HG02981 (cell line): ENCODE results near the gene GHRH.

Source experiments
- ATAC-seq: cut with Tn5 transposase; IDR thresholded peaks from one replicate; pipeline ENCODE4 v1.9.1; 2021; ENCODE audit warnings: mild to moderate bottlenecking, moderate library complexity; ENCODE audit not compliant: unreplicated experiment

GHRH gene

DNA sequence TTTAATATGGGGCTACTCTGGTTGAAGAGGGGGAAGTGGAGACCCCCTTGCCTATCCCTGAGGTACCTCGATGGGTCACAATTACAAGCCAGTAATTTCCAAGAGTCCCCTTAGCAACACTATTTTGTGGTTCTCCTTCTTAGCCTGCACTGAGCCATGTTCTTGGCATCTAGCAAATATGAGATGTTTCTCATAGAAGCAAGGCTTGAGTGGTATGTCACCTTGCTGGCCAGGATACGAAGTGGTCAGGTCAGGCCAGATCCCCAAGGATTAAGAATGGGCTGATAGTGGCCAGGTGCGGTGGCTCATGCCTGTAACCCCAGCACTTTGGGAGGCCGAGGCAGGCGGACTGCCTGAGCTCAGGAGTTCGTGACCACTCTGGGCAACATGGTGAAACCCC lies 2.1 kb upstream of the GHRH start:
- no peak for ATAC-seq

DNA sequence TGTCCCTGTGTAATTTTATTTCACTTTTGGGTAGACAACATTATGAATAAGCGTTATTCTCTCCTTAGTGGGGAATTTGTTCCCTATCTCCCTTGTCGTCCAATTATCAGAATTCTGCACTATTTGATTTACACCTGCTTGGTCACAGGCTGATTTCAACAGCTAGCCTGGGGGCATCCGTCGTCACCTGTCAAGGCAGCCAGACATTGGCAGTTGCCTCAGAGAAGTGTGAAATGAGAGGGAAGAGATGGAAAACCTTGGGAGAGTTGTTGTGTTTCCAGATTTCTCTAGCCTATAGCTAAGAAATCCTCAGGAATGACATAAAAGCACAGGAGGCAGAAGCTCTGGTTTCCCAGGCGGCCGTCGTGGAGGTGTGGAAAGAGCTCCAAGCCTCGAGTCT lies 891 bp upstream of the GHRH start:
- ATAC-seq: no peak

DNA sequence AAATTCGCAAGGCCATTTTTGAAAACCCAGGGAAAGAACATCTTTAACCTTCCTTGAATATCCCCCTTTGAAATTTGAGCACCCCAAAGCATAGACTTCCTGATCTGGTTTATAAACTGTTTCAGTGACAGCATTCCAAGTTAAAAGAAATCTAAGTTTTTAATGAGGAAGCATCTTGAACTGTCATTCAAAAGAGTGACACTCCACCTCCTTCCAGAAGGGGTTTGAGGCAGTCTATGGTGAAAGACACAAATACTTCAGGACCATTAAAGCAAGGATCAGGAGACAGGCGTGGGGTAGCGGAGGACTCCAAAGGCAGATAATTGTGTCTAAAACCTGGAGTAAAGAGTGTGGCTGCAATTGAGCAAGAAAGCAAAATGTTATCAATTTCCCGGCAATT lies 691 bp downstream of the GHRH start:
- no peak for ATAC-seq

DNA sequence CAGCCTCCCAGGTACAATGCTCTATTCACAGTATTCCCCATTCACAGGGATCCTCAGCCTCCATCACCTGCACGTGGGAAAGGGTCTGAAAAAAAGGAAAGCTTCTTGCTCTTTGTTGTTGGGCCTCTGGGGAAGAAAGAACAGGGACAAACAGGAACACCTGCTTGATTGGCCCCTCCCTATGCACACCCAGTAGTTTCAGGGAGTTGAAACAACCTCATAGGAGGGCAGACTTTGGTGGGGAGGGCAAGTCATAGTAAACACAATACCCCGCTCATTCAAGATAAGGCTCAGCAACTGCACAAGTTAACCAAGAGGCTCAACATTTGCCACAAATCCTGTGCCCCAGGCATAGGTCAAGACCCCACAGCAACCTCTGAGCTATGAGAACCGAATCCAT lies 1.7 kb downstream of the GHRH start:
- no peak for ATAC-seq

DNA sequence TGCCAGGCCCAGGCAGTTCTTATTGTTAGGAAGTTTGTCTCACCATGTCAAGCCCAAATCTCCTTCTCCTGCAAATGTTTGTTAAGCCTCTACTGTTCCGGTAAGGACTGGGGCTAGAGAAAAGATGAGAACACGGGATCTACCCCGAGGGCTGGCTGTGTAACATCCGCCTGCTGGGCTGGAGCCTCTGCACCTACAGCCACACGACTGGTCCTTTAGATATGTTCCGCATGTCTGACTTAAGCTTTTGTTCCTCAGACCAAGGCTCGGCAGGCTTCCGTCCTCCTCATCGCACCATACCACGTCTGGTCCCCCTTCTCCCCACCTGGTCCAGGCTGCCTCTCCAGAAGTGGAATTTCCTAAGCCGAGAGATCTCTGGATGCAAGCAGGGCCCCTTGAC lies 2.6 kb downstream of the GHRH start:
- ATAC-seq: no peak

DNA sequence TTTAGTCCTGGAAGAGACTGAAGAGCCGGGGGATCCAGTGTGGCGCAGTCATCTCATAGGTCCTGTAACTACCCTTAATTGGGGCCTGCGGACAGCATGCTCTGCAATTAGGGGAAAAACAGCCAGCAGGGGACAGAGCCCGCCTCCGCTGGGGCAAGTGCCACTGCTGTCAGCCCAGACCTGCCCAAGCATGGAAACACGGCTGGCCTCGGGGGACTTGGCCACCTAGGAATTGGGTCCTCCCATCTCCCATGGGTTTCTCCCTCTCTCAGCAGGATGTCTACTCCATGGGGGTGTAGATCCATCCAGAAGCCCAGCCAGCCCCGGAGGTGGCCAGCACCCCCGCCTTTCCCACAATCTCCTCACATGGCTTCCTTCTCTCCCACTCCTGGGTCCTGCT lies 3.6 kb downstream of the GHRH start:
- no peak for ATAC-seq

DNA sequence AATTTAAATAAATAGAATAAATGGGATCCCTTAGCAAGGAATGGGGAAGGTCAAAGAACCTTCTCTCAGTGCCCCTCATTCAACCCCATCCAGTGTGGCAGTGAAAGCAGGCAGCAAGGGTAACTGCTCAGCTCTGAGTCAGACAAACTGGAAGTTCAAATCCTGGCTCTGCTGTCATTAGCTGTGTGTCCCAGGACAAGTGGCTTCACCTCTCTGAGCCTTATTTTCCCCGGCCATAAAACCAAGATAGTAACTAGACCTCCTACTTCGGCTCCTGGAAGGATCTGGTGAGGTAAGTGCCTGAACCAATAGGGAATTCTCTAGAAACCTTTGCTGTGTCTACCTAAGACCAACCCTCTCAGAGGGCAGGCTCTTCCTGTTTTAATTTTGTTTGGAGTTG lies 4.1 kb downstream of the GHRH start:
- no peak for ATAC-seq

DNA sequence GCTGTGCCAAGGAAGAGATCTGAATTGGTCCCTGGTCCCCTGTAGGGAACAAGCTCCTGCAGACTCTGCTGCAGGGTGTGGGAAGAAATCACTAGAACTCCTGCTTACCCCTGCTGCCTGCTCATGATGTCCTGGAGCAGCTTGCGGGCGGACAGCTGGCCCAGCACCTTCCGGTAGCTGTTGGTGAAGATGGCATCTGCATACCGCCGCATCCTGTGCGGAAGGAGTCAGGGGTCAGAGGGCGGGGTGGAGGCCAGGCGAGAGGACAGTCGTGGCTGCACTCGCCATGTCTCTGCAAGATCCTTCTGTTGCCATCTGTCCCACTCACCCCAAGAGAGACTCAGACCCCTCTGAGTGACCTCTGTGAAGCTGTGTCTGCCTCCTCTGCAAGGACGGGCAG lies 5.3 kb downstream of the GHRH start:
- ATAC-seq: no peak

DNA sequence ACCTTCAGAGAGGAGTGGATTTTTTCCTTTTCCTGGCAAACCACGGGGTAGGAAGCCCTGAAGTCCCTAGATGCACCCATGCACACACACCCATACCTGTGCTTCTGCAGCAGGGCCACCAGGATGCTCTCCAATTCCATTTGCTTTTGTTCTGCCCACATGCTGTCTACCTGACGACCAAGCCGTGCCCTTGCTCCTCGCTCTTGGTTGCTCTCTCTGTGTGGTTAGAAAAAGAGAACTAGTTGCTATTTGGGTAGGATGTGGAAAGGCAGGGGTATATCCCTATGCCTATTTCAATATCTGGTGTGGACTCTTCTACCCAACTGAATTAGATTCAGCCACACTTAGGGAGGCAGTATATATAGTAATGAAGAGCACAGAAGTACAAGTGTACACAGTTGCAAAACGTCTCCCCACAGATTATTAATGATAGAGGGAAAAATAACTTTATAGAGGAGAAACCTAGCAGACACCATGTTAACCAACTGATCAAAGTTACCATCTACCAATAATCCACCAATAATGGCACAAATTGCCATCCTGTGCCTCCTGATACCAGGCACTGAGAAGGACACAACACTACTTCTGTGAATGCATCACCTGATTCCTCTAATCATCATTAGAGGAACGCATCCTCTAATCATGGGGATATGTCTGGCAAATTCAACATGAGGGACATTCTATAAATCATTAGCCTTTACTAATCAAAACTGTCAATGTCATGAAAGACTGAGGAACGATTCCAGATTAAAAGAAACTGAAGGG lies 7.3 kb downstream of the GHRH start:
- no peak for ATAC-seq

DNA sequence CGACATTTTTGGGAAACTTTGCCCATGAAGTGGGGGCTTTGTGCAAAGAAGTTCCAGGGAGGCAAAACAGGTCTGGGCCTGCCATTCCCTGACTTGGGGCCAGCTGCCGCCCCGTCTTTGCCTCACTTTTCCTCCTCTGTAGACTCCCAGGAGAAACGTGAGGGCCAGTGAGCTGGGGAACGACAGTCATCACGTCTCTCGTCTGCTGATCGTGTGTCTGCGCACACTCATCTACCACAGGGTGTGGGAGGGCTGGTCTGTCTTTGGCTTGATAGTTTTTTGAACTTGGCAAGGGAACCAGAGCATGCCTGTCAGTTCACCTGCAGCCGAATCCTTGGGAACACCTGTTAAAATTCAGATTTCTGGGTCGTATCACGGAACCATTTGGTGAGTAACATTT lies 8.5 kb downstream of the GHRH start:
- no peak for ATAC-seq

DNA sequence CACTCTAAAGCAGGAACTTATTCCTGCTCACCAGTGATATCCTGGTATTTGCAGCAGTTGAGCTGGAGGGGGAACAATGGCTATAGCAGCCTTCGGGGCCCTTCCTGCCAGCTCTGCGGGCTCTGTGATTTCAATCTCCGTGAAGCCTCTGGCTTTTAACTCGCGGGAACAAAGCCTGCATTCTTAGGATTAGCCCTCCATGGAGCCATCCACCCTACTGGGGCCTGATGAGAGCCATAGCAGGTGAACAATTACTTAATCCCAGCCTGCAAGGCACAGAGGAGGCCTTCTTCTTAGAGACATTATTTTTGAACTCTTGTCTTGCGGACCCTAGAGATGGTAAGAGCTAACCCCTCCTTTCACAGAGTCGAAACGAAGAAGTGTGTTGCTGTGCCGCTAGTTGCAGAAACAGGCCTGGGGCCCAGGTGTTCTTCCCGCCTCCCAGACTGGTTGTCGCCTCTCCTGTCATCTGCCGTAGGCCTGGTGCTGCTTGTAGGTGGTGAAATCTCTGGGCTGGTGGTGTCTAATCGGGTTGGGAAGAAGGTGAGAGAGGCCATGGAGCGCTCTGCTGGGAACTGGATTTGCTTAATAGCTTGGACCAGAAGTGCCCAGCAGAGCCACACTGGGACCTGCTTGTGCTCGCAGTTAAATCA lies 9.7 kb downstream of the GHRH start:
- no peak for ATAC-seq

DNA sequence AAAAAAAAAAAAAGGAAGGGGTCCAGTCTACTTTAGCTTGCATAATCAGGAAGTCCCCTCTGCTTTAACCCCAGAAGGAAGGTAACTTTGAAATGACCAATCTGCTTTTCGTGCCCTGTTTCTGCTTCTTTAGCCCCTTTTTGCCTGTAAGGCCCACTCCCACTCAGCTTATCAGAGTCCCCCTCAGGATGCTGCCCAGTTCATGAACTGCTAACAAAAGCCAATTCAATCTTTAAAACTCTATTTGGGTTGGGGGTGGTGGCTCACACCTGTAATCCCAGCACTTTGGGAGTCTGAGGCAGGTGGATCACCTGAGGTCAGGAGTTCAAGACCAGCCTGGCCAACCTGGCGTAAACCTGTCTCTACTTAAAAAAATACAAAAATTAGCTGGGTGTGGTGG lies 12.3 kb downstream of the GHRH start:
- ATAC-seq: no peak

DNA sequence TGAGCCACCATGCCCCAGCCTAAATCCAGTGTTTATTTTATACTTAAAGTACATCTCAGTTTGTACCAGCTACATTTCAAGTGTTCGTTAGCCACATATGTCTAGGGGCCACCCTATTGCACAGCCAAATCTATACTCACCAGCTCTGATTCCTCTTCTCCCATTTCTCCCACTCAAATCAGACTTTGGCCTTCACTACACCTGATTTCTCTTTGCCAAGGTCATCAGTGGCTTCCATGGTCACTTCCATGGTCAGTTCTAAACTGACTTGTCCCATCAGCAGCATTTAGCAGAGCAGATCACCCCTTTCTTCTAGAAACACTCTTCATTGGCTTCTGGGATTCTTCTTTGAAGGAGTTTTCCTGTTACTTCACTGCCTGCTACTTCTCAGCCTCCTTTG lies 14.1 kb downstream of the GHRH start:
- ATAC-seq: no peak

DNA sequence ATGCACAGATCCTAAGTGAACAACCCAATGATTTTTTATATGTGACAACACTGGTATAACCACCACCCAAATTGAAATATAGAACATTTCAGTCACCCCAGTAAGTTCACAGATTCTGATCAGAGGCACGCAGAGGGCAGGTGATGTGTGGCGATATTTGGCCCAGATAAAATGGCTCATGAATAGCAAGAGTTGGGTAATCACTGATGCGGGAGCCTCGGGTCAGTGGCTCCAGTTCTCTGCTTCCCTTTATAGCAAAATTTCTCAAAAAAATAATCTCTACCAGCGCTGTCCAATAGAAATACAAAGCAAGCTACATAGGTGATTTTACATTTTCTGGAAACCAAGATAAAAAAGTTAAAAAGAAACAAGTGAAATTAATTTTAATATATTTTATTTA lies 14.9 kb downstream of the GHRH start:
- no peak for ATAC-seq

DNA sequence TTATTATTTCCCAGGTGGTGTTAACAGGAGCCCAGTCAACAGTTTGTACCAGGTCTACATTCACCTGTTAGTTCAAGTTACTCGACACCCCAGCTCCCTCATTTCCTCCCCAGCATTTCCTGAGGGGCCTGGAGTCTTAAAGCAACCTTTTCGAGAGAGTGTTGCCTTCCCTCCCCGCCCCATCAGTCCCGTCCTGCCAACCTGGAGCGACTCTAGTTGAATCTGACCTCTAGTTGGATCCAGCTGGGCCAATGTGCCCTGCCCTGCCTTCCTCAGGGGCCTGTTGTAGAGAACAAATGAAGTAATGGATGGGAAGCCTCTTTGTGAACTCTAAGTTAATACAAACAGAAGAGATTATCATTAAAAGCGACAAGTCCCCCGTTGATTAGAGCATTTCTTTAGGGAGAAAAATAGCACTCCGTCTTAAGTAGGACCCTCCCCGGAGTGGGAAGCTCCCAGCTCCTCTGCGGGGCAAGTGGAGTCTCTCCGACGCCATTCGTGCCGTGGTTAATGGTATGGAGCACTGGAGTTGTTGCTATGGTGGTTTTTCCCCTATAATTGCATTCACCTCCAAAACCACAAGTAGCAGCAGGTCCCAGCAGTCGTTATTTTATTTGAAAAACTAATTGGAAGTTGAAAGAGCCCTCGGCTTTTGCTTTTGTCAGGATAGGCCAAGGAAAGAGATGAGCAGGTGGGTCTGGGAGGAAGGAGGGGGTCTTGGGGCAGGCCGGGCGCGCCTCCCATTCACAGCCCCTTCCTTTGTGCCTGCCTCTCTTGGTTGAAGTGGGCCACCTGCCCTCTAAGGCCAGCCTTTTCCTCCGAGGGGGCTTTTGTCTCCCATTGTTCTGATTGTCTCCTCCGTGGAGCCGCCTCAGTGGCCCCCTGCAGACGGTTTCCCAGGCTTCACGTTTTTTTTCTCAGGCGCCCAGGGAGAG lies 16.1 kb downstream of the GHRH start:
- ATAC-seq: no peak

DNA sequence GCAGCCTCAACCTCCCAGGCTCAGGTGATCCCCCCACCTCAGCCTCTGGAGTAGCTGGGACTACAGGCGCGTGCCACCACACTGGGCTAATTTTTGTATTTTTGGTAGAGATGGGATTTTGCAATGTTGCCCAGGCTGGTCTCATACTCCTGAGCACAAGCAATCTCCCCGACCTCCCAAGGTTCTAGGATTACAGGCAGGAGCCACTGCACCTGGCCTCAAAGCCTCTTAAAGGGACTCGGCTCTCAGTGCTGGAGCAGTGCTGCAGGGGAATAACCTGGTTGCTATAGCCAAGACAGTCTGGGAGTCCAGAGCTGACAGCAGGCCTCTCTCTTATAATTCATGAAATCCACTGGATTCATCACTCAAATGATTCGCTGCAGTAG lies 17.0 kb downstream of the GHRH start:
- ATAC-seq: no peak

DNA sequence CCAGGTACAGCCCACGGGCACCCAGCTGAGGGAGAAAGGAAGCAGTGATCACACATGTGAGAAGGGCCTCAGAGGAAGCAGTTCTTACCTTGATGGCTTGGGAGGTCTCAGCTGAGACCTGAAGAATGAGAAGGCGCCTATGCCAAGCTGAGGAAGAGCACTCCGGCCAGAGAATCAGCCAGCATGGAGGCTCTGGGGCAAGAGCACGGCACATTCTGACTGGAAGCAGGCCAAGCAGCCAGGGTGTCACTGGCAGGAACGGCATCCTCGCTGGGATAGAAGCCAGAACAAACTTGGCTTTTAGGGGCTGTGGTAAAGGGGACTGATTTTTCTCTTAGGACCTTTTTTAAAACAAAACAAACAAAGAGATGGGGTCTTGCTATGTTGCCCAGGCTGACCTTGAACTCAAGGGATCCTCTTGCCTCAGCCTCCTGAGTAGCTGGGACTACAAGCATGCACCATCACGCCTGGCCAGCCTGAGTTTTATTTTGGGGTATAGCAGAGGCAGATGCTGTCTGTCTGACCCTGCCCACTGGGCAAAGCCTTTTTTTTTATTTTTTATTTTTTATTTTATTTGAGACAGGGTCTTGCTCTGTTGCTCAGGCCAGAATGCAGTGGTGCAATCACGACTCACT lies 17.6 kb downstream of the GHRH start:
- ATAC-seq: no peak

DNA sequence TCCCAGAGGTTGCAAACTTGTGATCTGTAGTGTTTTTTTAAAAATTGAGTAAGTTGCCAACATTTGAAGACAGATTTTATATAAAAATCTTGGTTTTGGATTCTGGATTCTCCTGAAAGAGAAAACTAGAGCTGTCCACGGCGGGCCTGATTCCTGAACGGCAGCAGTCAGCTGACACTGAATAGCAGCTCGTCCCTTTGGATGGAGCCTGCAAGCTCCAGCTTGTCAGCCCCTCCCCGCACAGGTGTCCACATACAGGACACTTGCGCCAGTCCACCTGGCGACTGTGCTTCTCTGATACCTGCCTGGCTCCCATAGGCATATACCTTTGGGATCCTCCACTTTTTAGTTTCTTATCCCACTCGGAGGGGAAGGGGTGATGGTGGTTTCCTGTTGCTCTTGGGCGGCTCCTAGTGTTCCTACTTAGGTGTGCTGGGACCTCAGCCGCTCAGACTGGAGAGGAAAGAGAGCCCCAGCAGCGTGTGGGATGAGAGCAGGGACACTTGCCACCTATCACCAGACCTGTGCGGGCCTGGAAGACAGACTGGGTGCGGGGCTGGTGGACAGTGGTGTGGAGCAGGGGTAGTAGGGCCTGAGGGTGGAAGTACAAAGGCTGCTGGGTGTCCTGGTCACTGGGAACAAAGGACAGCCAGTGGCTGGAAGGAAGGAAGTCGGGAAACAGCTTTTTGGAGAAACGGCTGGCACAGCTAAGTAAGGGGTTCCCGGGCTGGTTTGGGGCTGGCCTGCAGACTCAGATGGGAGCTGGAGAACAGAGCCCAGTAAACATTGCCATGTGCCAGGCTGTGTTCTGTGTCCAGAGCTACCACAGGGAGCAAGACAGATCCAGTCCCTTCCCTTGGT lies 18.3 kb downstream of the GHRH start:
- ATAC-seq: no peak

DNA sequence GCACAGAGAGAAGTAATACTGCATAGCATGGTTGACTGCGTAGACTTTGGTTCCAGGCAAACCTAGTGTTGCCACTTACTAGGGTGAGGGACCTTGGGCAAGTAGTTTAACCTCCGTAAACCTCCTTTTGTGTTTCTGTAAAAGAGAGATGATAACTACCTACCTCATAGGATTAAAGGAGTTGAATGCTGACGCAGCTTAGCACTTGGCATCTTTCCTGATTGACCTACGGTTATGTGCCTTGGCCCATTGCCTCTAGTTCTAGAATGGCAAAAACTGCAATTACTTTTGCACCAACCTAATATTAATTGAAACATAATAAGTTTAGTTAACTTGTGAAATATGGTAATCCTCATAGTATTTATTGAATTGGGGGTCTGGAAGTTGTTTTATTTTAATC lies 19.1 kb downstream of the GHRH start:
- ATAC-seq: no peak

DNA sequence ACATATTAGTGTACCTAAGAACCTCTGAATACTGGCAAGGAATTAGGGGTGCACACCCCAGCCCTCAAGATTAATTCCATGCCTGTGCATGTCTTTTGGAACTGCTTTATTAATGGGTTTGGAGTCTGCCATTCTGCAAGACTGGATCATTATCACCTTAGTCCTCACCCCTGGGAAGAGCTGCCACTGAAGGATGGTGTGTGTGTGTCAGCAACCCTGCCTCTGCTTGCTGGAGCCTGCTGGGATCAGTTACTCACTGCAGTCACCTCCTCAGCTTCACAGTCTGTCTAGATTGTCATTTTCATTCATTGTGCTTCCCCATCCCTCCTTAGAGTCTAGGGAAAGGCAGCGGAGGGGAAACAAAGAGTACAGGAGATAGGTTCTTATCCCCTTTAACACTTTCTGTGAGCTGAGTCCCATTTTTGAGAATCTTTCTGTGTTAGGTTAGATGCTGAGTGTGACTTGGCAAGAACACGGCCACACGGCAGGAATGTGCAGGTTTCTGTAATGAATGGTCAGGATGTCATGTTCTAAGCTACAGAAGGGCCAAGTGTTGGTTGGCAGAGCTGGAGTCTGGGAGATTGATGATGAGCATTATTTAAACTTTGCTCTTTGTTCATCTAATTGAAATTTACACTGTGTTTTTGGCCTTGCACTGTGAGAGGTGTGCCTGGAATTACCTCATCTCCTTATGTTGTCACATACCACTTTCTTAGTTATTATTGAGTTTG lies 21.1 kb downstream of the GHRH start:
- ATAC-seq: no peak
